IMR-90 (cell line): ENCODE measurements around the gene CST7.

Experiments
- CHD1 ChIP-seq: IDR thresholded peaks from 2 replicates; pipeline ENCODE4 v1.6.1; 2012; ENCODE audit warnings: low read depth, low read length, improper control_type of control experiment
- CTCF ChIP-seq: conservative IDR thresholded peaks from 2 replicates; pipeline ENCODE4 v1.5.1; 2012; ENCODE audit warnings: mild to moderate bottlenecking, low read depth, low read length, improper control_type of control experiment
- ELK1 ChIP-seq: fragments of 150-350 bp; IDR thresholded peaks from 2 replicates; pipeline ENCODE4 v1.6.1; 2016; ENCODE audit warnings: low read depth, mild to moderate bottlenecking, low read length, moderate library complexity, borderline replicate concordance
- MAZ ChIP-seq: IDR thresholded peaks from 2 replicates; pipeline ENCODE4 v1.6.1; 2012; ENCODE audit warnings: low read depth, mild to moderate bottlenecking, low read length, improper control_type of control experiment, moderate library complexity, borderline replicate concordance
- MXI1 ChIP-seq: IDR thresholded peaks from 2 replicates; pipeline ENCODE4 v1.6.1; 2012; ENCODE audit warnings: low read depth, mild to moderate bottlenecking, low read length, moderate library complexity, borderline replicate concordance
- POLR2A ChIP-seq: IDR thresholded peaks from 2 replicates; pipeline ENCODE4 v1.6.1; 2012; ENCODE audit warnings: mild to moderate bottlenecking, low read depth, low read length
- RAD21 ChIP-seq: IDR thresholded peaks from 2 replicates; pipeline ENCODE4 v1.6.1; 2012; ENCODE audit warnings: low read length, improper control_type of control experiment
- RCOR1 ChIP-seq: IDR thresholded peaks from 2 replicates; pipeline ENCODE4 v1.6.1; 2012; ENCODE audit warnings: mild to moderate bottlenecking, low read length, improper control_type of control experiment; ENCODE audit not compliant: insufficient replicate concordance
- RFX5 ChIP-seq: IDR thresholded peaks from 2 replicates; pipeline ENCODE4 v1.8.0; 2012; ENCODE audit warnings: low read depth, mild to moderate bottlenecking, low read length, moderate library complexity
- SMC3 ChIP-seq: fragments of 150-350 bp; IDR thresholded peaks from 2 replicates; pipeline ENCODE4 v1.6.1; 2016; ENCODE audit warnings: low read depth, mild to moderate bottlenecking, antibody characterized with exemption, low read length, moderate library complexity

GRCh38 chr20:25008388-25009217, 59.5 kb downstream of the CST7 start:
- TF ChIP-seq RAD21 (no peak), CTCF (no peak), SMC3 (no peak), RCOR1 (no peak), POLR2A (no peak), CHD1 (no peak), ELK1 (no peak), RFX5 (no peak), MXI1 (no peak), MAZ (no peak)
